Choroid plexus epithelial cell (primary cell): ENCODE measurements around the gene MFSD11.

Source experiments
- DNase-seq: peaks from one replicate; pipeline ENCODE4 v3.0.0-alpha.2; 2010; ENCODE audit warnings: low read depth
- H3K4me3 ChIP-seq: 2 replicates; pipeline ENCODE4 v1.5.1; 2011; ENCODE audit warnings: low read depth, mild to moderate bottlenecking, control low read depth, low read length, moderate library complexity
- CTCF ChIP-seq: conservative IDR thresholded peaks from 2 replicates; pipeline ENCODE4 v1.5.1; 2011; ENCODE audit warnings: low read depth, mild to moderate bottlenecking, control low read depth, inconsistent platforms, low read length, moderate library complexity

Gene MFSD11

GRCh38 chr17:76816590-76817135 is 78.7 kb downstream of the MFSD11 start:
- H3K4me3 ChIP-seq = no peak overlapping the region
- DNase-seq = peak; percentile 76
- peak; percentile 86 for TF ChIP-seq CTCF

GRCh38 chr17:76820039-76820438 is 82.1 kb downstream of the MFSD11 start:
- DNase-seq = no peak

DNA sequence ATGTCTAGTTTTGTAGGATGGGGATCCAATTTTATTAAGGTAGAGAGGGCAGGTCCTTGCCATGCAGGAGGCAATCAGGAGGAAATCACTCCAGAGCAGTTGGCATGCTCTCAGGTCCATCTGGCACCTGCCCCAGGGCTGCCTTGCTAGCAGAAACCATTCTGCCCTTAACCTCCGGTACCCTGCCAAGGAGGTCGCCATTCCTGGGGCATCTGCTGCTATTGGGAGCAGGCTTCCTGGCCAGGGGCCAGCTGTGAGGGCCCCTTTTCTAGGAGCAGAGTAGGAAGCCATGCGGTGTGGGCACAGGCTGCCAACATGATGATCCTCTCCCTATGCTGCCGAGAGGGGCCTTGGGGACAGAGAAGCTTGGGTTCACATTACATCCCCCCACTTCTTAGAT is 82.6 kb downstream of the MFSD11 start:
- TF ChIP-seq CTCF = no peak
- H3K4me3 ChIP-seq = no peak overlapping the region
- DNase-seq = no peak

More at GRCh38 chr17:76820039-76820438, 82.1 kb downstream of the MFSD11 start:
- H3K4me3 ChIP-seq = no peak overlapping the region
- TF ChIP-seq CTCF = no peak

DNA sequence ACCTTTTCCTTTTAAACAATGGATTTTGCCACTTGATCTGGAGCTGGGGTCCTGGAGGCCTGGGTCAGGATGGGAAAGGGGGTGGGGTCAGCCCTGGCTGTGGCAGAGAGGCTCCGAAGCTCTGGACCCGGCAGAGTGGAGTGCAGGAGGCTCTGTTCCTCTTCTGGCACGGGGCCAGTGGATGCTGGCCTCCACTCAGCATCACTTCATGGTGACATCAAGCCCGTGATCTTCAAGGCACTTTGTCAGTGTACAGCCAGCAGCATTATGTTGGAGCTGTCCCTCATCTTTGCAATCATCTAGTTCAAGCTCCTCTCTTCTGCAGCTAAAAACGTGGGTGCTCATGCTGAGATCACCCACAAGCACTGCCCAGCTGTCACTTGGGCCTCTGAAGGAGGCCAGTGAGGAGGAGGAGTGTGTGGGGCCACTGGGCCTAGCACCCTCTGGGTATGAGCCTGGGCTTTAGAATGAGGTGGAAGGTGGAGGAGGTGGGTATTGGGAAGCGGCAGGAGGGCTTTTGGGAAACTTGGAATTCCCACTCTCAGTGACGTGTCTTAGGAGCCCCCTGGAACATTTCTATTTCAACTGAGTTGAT is 84.4 kb downstream of the MFSD11 start:
- no peak for DNase-seq
- TF ChIP-seq CTCF = no peak
- H3K4me3 ChIP-seq = no peak overlapping the region

DNA sequence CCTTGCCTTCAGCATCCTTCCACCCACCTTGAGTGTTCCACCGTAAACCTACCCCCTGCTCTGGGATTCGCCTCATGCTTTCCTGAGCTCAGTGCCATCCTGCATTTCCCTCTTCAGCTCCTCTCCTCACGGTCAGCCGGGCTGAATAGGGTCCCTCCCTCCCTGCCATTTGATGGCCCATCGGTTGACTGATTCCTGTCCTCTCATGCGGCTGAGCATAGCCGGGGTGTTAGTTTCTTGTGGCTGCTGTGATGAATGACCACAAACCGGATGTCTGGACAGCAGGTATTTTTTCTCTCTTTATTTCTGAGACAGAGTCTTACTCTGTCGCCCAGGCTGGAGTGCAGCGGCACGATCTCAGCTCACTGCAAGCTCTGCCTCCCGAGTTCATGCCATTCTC is 86.2 kb downstream of the MFSD11 start:
- no peak overlapping the region for H3K4me3 ChIP-seq
- no peak for TF ChIP-seq CTCF
- no peak for DNase-seq

- TF ChIP-seq CTCF = no peak
- no peak overlapping the region for H3K4me3 ChIP-seq
- DNase-seq = peak; percentile 5
These were observed 88.6 kb downstream of the MFSD11 start for GRCh38 chr17:76826330-76827068.
